OCI-LY1 (cell line): ENCODE measurements around the gene PP2D1.

Experiments
- CTCF ChIP-seq: fragments of 200-600 bp; sonication (generic), shearing (Covaris generic); IDR thresholded peaks from 2 replicates; pipeline ENCODE4 v1.5.1; 2017; ENCODE audit warnings: mild to moderate bottlenecking, antibody characterized with exemption, low read length, moderate library complexity, mixed read lengths
- EZH2 ChIP-seq: fragments of 200-600 bp; sonication (generic), shearing (Covaris generic); IDR thresholded peaks from 2 replicates; pipeline ENCODE4 v1.8.0; 2017; ENCODE audit warnings: borderline replicate concordance, mixed run types, mild to moderate bottlenecking, antibody characterized with exemption, low read length, moderate library complexity, mixed read lengths

GRCh38 chr3:19997502-19997901 is 14.6 kb downstream of the PP2D1 start:
- TF ChIP-seq CTCF (no peak), EZH2 (no peak)
